ENCODE measurements around the gene CXCL14.

Gene CXCL14

GRCh38 chr5:135568923-135569360 is 9.8 kb downstream of the CXCL14 start:
- no peak for DNase-seq (ENCODE audit: low read depth)
- no peak for TF ChIP-seq CTCF (conservative IDR thresholded peaks at IDR 0.05; ENCODE audit: low read length)
- no peak overlapping the region for H3K4me3 ChIP-seq (ENCODE audit: low read length)

GRCh38 chr5:135568246-135568645 is 10.5 kb downstream of the CXCL14 start:
- no peak overlapping the region for H3K4me3 ChIP-seq (ENCODE audit: low read length)
- no peak for DNase-seq (ENCODE audit: low read depth)
- TF ChIP-seq CTCF (conservative IDR thresholded peaks at IDR 0.05; ENCODE audit: low read length) = no peak

GRCh38 chr5:135567661-135568060 is 11.1 kb downstream of the CXCL14 start:
- no peak for DNase-seq (ENCODE audit: low read depth)
- TF ChIP-seq CTCF (conservative IDR thresholded peaks at IDR 0.05; ENCODE audit: low read length) = no peak
- H3K4me3 ChIP-seq (ENCODE audit: low read length) = no peak overlapping the region

- DNase-seq (ENCODE audit: low read depth) = no peak
- H3K4me3 ChIP-seq (ENCODE audit: low read length) = no peak overlapping the region
- TF ChIP-seq CTCF (conservative IDR thresholded peaks at IDR 0.05; ENCODE audit: low read length) = no peak; the same call in 1 of the 2 replicates
Measured at GRCh38 chr5:135566422-135567400, 12.1 kb downstream of the CXCL14 start.

- TF ChIP-seq CTCF (conservative IDR thresholded peaks at IDR 0.05; ENCODE audit: low read length) = peak; percentile 93
- H3K4me3 ChIP-seq (ENCODE audit: low read length) = no peak overlapping the region
- DNase-seq (ENCODE audit: low read depth) = peak; percentile 61
Measured at GRCh38 chr5:135565725-135566421, 12.9 kb downstream of the CXCL14 start.

- no peak overlapping the region for H3K4me3 ChIP-seq (ENCODE audit: low read length)
- DNase-seq (ENCODE audit: low read depth) = peak; percentile 57
- TF ChIP-seq CTCF (conservative IDR thresholded peaks at IDR 0.05; ENCODE audit: low read length) = no peak
Measured at GRCh38 chr5:135565266-135565665, 13.5 kb downstream of the CXCL14 start.

Data from AG10803 (cell line).